GM21515 (cell line): ENCODE results near the gene CEP250.

Source experiments
- ATAC-seq: cut with Tn5 transposase; IDR thresholded peaks from one replicate; pipeline ENCODE4 v1.9.1; 2021; ENCODE audit not compliant: unreplicated experiment

The CEP250 gene

DNA sequence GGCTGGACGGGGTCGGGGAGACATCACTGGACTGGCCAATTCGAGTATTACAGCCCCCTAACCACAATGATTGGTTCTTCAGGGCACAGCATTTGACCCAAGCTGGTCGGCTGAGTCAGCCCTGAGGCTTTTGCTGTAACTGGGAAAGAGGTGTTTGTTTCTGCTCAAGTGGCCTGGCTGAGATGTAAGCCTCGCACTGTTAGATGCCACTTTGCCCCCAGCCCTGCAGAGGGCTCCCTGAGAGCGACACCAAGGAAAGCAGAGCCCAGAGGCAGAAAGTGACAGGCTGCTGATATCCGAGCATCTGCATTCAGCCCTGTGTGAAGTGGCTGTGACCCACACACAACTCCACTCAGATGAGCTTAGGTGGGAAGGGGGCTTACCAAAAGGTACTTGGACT, 105.9 kb downstream of the CEP250 start:
- no peak for ATAC-seq

DNA sequence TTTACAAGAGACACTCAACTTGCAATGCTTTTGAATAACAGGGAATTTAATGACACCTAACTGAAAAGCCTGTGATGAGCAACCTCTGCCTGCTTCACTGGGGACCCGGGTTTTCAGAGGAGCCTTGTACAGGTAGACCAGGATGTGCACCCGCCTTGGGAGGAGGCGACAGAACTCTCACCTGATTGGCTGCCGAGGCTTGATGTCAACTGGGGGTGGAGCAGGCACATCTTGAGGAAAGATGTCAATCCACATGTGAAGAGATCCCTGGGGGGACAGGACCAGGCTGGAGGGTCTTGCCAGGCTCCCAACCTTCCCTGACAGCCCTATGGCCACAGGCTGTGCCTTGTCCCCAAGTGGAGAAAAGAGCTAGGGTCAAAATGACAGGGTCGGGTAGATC, 106.3 kb downstream of the CEP250 start:
- ATAC-seq: no peak

DNA sequence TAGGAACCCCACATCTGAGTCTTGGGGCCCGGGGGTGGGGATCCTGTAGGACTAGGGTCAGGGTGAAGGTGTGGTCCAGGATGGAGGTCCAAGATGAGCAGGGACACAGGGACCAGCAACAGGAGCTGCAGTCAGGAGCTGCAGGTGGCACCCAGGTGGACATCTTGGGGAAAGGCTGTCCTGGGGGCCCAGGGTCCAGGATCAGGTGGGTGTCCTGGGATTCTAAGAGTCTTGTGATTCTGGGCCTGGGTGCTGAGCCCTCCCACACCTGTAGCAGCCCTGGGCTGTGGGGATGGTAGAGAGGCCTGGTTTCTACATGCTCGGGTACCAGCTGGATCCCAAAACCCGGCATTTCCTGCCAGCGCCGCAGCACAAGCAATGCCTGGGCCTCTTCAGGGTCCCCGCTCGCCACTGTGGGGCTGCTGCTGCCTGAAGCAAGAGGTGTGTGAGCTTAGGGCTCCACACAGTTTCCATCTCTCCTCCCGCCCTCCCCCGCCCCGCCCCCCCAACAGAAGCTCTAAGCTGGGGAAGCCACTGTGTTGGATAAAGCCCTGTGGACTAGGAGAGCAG, 107.2 kb downstream of the CEP250 start:
- no peak for ATAC-seq

DNA sequence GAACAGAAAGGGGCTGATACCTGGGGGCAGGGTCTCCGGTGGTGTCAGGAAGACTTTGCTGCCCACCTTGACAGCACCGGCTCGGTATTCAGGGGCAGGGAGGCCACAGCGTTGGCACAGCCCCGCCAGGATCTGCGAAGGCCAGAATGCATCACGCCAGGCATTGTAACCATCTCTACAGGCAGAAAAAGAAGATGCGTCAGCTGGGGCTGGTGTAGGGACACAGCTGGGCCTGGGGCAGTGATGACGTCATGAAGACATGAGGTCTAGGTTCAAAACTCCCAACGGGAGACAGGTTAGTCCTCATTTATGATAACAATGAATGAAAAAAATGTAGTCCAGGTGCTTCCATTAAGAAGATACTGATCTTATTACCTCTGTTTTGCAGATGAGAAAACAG, 108.4 kb downstream of the CEP250 start:
- no peak for ATAC-seq

DNA sequence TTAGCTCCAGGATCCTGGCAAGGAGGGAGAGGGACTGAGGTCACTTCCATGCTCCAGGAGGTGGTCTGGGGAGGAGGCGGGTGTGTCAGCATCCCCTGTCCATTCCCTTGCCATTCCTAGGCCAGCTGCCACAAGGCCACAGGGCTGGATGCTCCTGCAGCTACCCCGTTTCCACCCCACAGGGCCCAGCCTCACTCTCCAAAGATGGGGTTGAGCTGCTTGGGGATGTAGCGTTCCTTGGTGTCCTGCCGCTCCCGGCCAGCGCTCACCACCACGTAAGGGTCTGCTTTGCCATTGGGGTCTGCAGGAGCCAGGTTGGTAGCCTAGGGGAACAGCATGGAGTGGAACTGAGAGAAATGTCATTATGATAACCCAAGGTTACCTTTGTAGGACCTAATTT, 109.5 kb downstream of the CEP250 start:
- ATAC-seq: no peak

DNA sequence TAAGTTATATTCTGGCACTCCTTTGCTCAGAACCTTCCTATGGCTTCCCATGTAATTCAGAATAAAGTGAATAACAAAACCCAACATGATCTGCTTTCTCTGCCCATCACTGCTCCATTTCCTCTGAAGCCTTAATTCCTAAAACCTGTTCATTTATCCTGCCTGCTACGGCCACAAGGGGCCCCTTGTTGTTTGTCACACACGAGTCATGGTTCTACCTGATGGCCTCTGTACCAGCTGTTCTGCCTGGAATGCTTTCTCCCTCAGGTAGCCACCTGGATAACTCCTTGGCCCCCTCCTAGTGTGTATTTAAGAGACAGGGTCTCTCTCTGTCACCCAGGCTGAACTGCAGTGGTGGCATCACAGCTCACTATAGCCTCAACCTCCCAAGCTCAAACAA, 113.2 kb downstream of the CEP250 start:
- ATAC-seq: no peak
